NCI-H2081 (cell line): ENCODE measurements around the gene MCTP1.

Experiments used
- DNase-seq, 2 experiments: peaks; one replicate each; lab custom pipeline; 2025; lab: John Stamatoyannopoulos, UW

MCTP1 gene

GRCh38 chr5:94702729-94703128, 582.2 kb downstream of the MCTP1 start:
- peak; percentile 8 to 21 for DNase-seq

- no peak for DNase-seq
These were observed 584.3 kb downstream of the MCTP1 start for GRCh38 chr5:94700592-94700991.

GRCh38 chr5:94699562-94699961, 585.3 kb downstream of the MCTP1 start:
- DNase-seq = no peak

- DNase-seq = no peak
These were observed 586.7 kb downstream of the MCTP1 start for GRCh38 chr5:94698197-94698596.

- DNase-seq = no peak
These were observed 590.2 kb downstream of the MCTP1 start for GRCh38 chr5:94694671-94695070.

DNA sequence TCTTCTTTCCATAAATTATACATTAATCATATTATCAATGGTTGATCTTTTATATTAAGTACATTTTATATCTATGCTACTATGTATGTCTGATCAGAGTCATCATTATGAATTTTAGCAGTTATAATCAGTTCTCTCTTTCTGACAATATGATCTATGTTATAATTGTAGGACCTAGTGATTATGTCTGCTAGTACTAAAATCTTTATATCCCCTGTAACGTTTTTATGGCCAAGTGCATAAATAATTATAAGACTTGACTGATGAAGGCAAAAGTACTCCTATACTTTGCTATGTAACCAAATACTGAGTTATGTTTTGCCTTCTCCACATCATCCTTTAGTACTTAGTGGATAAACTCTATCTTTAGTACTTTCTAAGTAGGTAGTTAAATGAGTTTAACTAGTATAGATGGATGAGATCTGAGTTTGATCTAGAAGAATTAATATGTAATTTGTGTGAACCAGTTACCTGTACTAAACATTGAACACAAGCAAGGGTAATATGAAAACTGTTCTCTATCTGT, 591.0 kb downstream of the MCTP1 start:
- no peak for DNase-seq

GRCh38 chr5:94693043-94693822, 591.7 kb downstream of the MCTP1 start:
- peak; percentile 2 to 14 for DNase-seq

GRCh38 chr5:94692581-94692980, 592.3 kb downstream of the MCTP1 start:
- DNase-seq = no peak

DNA sequence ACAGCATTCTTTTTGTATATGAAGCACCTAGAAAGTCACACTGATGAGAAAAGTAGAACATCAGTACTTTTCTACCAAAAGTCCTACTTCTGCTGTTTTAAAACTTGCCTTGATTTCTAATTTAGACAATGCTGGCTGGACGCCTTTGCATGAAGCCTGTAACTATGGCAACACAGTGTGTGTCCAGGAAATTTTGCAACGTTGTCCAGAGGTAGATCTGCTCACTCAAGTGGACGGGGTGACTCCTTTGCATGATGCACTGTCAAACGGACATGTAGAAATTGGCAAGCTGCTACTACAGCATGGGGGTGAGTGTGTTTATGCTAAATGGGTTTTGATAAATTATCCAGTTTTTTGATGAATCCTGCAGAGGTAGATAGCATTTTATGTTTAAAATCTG, 592.9 kb downstream of the MCTP1 start:
- DNase-seq = peak; percentile 8 to 49

DNA sequence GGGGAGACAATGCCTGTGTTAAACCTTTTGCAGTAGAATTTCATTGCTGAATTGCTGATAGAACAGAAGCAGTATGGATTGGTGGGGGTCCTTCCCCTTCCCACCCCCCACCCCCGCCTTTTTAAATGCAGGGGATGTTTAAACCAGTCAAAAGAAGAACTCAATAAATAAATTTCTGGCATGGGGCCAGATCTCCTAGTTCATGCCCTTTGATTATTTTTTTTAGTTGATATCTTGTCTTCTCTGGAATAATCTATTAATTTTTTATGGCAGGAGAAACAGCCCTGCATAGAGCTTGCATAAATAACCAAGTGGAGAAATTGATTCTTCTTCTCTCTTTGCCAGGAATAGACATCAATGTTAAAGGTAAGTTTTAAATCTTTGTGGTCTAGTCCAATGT, 593.6 kb downstream of the MCTP1 start:
- no peak for DNase-seq

DNA sequence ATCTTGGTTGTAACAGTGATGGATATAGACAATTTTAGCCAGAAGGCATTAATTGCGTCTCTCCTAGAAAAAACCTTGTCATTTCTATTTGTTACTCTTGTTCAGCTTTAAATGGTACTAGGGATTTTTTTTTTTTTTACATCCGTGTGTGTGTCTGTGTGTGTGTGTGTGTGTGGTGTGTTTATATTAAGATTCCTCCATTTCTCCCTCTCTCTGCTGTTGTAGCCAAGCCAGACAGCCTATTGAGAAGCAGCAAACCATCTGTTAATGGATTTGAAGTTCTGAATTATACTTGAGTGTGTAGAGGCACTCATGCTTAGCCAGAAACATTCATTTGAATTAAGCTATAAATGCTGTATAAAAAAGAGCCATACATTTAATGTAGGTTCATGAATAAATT, 594.1 kb downstream of the MCTP1 start:
- no peak for DNase-seq

- DNase-seq = no peak
These were observed 595.0 kb downstream of the MCTP1 start for GRCh38 chr5:94689908-94690307.

- DNase-seq = no peak
These were observed 601.9 kb downstream of the MCTP1 start for GRCh38 chr5:94682814-94683520.

GRCh38 chr5:94675965-94676618, 608.8 kb downstream of the MCTP1 start:
- no peak for DNase-seq

DNA sequence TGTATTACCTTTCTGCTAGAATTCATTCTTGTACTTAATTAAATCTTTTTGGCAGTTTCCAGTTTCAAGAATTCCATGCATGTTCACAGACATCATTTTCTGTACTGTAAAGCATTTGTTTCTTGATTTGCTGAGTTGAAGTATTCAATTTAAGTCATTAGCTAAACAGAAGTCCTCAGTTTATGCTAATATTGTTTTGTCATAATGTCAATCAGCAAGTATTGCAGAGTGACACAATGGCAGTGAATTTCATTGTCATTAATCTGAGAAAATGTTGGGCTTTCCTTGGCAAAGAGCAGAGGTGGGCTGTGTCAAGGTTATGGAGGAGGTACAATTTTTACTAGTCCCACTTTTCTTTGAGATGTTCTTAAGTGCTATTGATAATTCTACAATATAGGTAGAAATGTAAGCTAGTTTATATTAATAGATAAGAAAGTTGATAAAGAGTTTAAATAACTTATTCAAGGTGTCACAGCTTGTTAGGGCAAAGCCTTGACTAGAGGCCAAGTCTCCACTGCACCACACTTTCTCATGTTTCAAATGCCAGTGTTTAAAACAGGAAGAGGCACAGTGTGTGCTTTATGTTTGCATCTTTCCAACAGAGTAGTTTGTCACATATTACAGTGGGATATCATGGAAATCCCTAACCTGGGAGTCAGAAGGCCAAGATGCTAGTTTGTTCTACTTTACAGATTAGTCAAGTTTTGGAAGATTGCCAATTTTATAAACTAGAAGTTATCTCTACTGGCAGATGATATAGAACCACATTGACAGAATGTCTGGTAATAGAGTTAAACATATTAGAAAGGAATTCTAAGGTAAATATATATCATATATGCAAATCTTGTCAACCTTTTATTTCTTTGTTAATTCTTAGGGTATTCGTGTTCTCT, 610.2 kb downstream of the MCTP1 start:
- no peak for DNase-seq

GRCh38 chr5:94672746-94673145, 612.1 kb downstream of the MCTP1 start:
- DNase-seq = no peak

DNA sequence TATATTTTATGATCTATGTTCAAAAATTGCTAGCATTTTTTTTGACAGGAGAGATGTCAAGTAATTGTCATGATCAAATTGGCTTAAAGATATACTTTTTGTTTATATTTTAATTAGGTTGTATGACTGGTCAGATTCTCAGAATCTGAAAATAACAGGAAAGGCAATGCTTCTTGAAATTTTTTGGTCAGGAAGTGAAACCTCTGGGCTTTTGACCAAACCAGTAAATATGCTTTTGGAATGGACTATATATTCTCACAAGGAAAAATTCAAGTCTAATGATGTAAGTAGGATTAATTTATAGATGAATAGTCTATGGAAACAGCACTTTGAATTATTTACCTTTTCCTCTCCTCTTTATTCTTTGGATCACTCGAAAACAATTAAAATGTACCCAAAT, 614.2 kb downstream of the MCTP1 start:
- DNase-seq = no peak

DNA sequence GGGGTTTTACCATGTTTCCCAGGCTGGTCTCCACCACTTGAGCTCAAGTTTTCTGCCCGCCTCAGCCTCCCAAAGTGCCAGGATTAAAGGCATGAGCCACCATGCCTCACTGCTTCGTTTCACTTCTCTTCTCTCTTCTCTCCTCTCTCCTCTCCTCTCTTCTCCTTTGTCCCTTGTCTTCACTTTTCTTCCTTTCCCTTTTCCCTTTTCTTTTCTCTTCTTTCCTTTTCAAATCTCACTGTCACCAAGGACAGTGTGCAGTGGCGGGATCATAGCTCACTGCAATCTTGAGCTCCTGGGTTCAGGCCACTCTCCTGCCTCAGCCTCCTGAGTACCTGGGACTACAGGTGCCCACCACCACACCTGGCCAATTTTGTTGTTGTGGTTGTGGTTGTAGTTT, 617.0 kb downstream of the MCTP1 start:
- no peak for DNase-seq

DNA sequence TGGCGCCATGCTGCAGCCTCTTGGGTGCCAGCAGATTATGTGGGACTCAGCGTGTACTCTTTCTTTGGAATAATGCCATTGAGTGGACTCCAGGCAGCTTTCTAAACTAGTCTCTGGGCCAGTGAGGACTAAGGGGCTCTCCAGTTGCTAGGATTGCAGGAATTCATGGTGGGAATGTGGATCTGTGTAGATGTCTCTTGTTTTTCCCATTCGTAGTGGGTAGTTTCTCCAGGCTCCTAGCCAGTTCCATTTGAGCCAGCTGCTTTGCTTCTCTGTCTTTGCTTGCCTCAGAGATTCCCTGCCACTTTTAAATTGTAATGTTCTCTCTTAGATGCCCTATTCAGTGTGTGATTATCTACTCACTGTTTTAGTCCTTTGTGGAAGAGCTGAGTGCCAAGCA, 623.8 kb downstream of the MCTP1 start:
- DNase-seq = no peak

GRCh38 chr5:94660506-94660905, 624.4 kb downstream of the MCTP1 start:
- DNase-seq = no peak

DNA sequence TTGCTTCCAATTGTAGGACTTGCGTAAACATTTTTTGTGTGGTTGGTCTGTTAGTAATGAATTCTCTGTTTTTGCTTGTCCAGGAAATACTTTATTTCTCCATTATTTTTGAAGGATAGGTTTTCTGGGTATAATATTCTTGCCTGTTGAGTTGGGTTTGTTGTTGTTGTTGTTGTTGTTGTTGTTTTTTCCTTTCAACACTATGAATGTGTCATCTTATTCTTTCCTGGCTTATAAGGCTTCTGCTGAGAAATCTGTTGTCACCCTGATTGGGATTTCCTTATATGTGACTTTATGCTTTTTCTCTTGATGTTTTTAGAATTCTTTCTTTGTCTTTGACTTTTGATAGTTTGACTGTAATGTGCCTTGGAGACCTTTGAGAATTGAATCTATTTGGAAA, 626.6 kb downstream of the MCTP1 start:
- DNase-seq = no peak
